Measurements from ENCODE around the gene ZNF526.
A peak's percentile ranks its signal among the peaks of the same experiment; 100 is the strongest.

Gene ZNF526

GRCh38 chr19:42185277-42185676 lies 34.8 kb upstream of the ZNF526 start:
- Histone ChIP-seq H3K36me3 (ENCODE audit: insufficient read depth, low read length) (no peaks in the 10 kb centered on the region), H3K4me1 (ENCODE audit: insufficient read depth, low read length, poor library complexity, severe bottlenecking) (peaks cover 27% of the 10 kb centered on the region), H3K27me3 (ENCODE audit: insufficient read depth, low read length, poor library complexity, severe bottlenecking) (no peaks in the 10 kb centered on the region), H3K9ac (ENCODE audit: low read depth, low read length, poor library complexity, severe bottlenecking) (peak overlapping the region; percentile 44), H2AFZ (ENCODE audit: low read length) (no peak overlapping the region), H4K20me1 (ENCODE audit: insufficient read depth, low read length, poor library complexity, severe bottlenecking) (no peaks in the 10 kb centered on the region), H3K4me3 (ENCODE audit: low read length, poor library complexity, severe bottlenecking) (peak overlapping the region; percentile 34), H3F3A (ENCODE audit: low read depth) (0 out of 2 replicates have a peak, but pooled peaks cover 3% of the 10 kb centered on the region), H3K79me2 (ENCODE audit: insufficient read depth, low read length) (no peaks in the 10 kb centered on the region), H3K9me3 (ENCODE audit: insufficient read depth, low read depth, low read length) (no peaks in the 10 kb centered on the region), H3K9me2 (replicated peaks; ENCODE audit: low read depth, low read length) (no peaks in the 10 kb centered on the region), H3K4me2 (ENCODE audit: low read depth, low read length, poor library complexity, severe bottlenecking) (peak overlapping the region; percentile 61)
- TF ChIP-seq, protein P1, sequence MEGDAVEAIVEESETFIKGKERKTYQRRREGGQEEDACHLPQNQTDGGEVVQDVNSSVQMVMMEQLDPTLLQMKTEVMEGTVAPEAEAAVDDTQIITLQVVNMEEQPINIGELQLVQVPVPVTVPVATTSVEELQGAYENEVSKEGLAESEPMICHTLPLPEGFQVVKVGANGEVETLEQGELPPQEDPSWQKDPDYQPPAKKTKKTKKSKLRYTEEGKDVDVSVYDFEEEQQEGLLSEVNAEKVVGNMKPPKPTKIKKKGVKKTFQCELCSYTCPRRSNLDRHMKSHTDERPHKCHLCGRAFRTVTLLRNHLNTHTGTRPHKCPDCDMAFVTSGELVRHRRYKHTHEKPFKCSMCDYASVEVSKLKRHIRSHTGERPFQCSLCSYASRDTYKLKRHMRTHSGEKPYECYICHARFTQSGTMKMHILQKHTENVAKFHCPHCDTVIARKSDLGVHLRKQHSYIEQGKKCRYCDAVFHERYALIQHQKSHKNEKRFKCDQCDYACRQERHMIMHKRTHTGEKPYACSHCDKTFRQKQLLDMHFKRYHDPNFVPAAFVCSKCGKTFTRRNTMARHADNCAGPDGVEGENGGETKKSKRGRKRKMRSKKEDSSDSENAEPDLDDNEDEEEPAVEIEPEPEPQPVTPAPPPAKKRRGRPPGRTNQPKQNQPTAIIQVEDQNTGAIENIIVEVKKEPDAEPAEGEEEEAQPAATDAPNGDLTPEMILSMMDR (conservative IDR thresholded peaks at IDR 0.05; ENCODE audit: low read length) = no peak
- no peak for TF ChIP-seq EZH2phosphoT487 (IDR thresholded peaks at IDR 0.05; ENCODE audit: borderline replicate concordance)

DNA sequence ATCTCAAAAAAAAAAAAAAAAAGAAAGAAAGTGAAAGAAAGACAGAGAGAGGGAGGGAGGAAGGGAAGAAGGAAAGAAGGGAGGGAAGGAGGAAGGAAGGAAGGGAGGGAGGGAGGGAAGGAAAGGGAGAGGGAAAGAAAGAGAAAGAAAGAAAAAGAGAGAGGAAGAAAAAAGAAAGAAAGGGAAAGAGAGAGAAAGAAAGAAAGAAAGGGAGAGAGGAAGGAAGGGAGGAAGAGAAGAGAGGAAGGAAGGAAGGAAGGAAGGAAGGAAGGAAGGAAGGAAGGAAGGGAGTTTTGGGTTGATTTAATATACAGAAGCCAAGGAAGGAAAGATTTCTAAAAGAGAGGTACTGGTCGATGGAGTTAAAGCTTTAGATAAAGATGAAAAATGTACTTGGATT lies 31.4 kb upstream of the ZNF526 start:
- no peaks in the 10 kb centered on the region for H3K9me3 ChIP-seq (ENCODE audit: insufficient read depth, low read depth, low read length)
- H3K4me1 ChIP-seq (ENCODE audit: insufficient read depth, low read length, poor library complexity, severe bottlenecking) = peaks cover 38% of the 10 kb centered on the region
- H3K9me2 ChIP-seq (replicated peaks; ENCODE audit: low read depth, low read length) = no peaks in the 10 kb centered on the region
- TF ChIP-seq, protein P1 (conservative IDR thresholded peaks at IDR 0.05; ENCODE audit: low read length) = no peak
- no peak for TF ChIP-seq EZH2phosphoT487 (IDR thresholded peaks at IDR 0.05; ENCODE audit: borderline replicate concordance)
- 0 out of 2 replicates have a peak, but pooled peaks cover 3% of the 10 kb centered on the region for H3F3A ChIP-seq (ENCODE audit: low read depth)
- no peaks in the 10 kb centered on the region for H3K79me2 ChIP-seq (ENCODE audit: insufficient read depth, low read length)
- H3K9ac ChIP-seq (ENCODE audit: low read depth, low read length, poor library complexity, severe bottlenecking) = no peak overlapping the region
- H2AFZ ChIP-seq (ENCODE audit: low read length) = no peak overlapping the region
- no peak overlapping the region for H3K4me2 ChIP-seq (ENCODE audit: low read depth, low read length, poor library complexity, severe bottlenecking)
- H3K4me3 ChIP-seq (ENCODE audit: low read length, poor library complexity, severe bottlenecking) = no peak overlapping the region
- H3K36me3 ChIP-seq (ENCODE audit: insufficient read depth, low read length) = no peaks in the 10 kb centered on the region
- H4K20me1 ChIP-seq (ENCODE audit: insufficient read depth, low read length, poor library complexity, severe bottlenecking) = no peaks in the 10 kb centered on the region
- no peaks in the 10 kb centered on the region for H3K27me3 ChIP-seq (ENCODE audit: insufficient read depth, low read length, poor library complexity, severe bottlenecking)

- no peak for TF ChIP-seq EZH2phosphoT487 (IDR thresholded peaks at IDR 0.05; ENCODE audit: borderline replicate concordance)
- TF ChIP-seq, protein P1 (conservative IDR thresholded peaks at IDR 0.05; ENCODE audit: low read length) = no peak
- H3K9ac ChIP-seq (ENCODE audit: low read depth, low read length, poor library complexity, severe bottlenecking) = no peak overlapping the region
- no peak overlapping the region for H2AFZ ChIP-seq (ENCODE audit: low read length)
Observed at GRCh38 chr19:42189133-42189532, 31.0 kb upstream of the ZNF526 start.

More at GRCh38 chr19:42189133-42189532, 31.0 kb upstream of the ZNF526 start:
- Histone ChIP-seq H3K9me2 (replicated peaks; ENCODE audit: low read depth, low read length) (no peaks in the 10 kb centered on the region), H3K4me3 (ENCODE audit: low read length, poor library complexity, severe bottlenecking) (no peak overlapping the region), H3K9me3 (ENCODE audit: insufficient read depth, low read depth, low read length) (no peaks in the 10 kb centered on the region), H3K4me1 (ENCODE audit: insufficient read depth, low read length, poor library complexity, severe bottlenecking) (peaks cover 36% of the 10 kb centered on the region), H3K4me2 (ENCODE audit: low read depth, low read length, poor library complexity, severe bottlenecking) (no peak overlapping the region), H3K79me2 (ENCODE audit: insufficient read depth, low read length) (no peaks in the 10 kb centered on the region), H3K27me3 (ENCODE audit: insufficient read depth, low read length, poor library complexity, severe bottlenecking) (no peaks in the 10 kb centered on the region), H3K36me3 (ENCODE audit: insufficient read depth, low read length) (no peaks in the 10 kb centered on the region), H4K20me1 (ENCODE audit: insufficient read depth, low read length, poor library complexity, severe bottlenecking) (no peaks in the 10 kb centered on the region), H3F3A (ENCODE audit: low read depth) (0 out of 2 replicates have a peak, but pooled peaks cover 3% of the 10 kb centered on the region)

All from Loucy (cell line).